ENCODE data around the gene ATP5F1C. TPM values are rescaled to one million over a fixed set of nuclear protein-coding genes. Genes with fewer than 3 reads are reported as not detected.

Gene ATP5F1C
- total and polyA plus RNA-seq, 4 donors, result 133 to 262 (median 205) TPM

GRCh38 chr10:7768417-7768816 lies 19.6 kb upstream of the ATP5F1C start:
- 90% methylated on average over 7 of the region's 7 CpGs for WGBS

GRCh38 chr10:7773845-7774801 lies 13.9 kb upstream of the ATP5F1C start:
- no peak overlapping the region for H3K4me3 ChIP-seq (ENCODE audit: low read depth in 1 of 3, low read length in 3 of 3)
- H3K27ac ChIP-seq (ENCODE audit: low read depth in 1 of 2, low read length in 2 of 2), result peak overlapping the region; percentile 33 to 50
- H3K36me3 ChIP-seq (ENCODE audit: control insufficient read depth in 4 of 4, insufficient read depth in 3 of 4, low read depth in 1 of 4, low read length in 3 of 4), result peaks cover 7 to 24% (median 17%) of the 10 kb centered on the region in 4 donors
- H3K27me3 ChIP-seq (ENCODE audit: control insufficient read depth in 4 of 4, insufficient read depth in 4 of 4, low read length in 3 of 4), result no peaks in the 10 kb centered on the region
- no peak for DNase-seq (ENCODE audit: low spot score)
- H3K9ac ChIP-seq (ENCODE audit: low read depth in 1 of 2, low read length in 2 of 2), result peak overlapping the region in 1 of 2 donors; percentile 54
- H3K9me3 ChIP-seq (ENCODE audit: control insufficient read depth in 4 of 4, low read length in 3 of 4), result no peaks in the 10 kb centered on the region
- H3K4me1 ChIP-seq (ENCODE audit: control insufficient read depth in 4 of 4, insufficient read depth in 4 of 4, low read length in 3 of 4), result peaks cover 0 to 12% (median 8%) of the 10 kb centered on the region in 4 donors
- 47% methylated on average over 10 of the region's 10 CpGs for WGBS
- no peak for TF ChIP-seq ATF3 (IDR thresholded peaks at IDR 0.05)
- TF ChIP-seq RAD21 (IDR thresholded peaks at IDR 0.05), result peak; percentile 18 to 25
- TF ChIP-seq FOXA2 (IDR thresholded peaks at IDR 0.05), result peak; percentile 68
- no peak for TF ChIP-seq TAF1 (conservative IDR thresholded peaks at IDR 0.05)
- TF ChIP-seq RXRA (IDR thresholded peaks at IDR 0.05), result peak in 1 of 2 donors; percentile 25
- TF ChIP-seq YY1 (IDR thresholded peaks at IDR 0.05), result peak; percentile 90
- TF ChIP-seq ZBTB33 (IDR thresholded peaks at IDR 0.05), result peak; percentile 38
- TF ChIP-seq HNF4G (IDR thresholded peaks at IDR 0.05), result no peak
- TF ChIP-seq MAX (IDR thresholded peaks at IDR 0.05), result peak; percentile 44
- no peak for TF ChIP-seq EGR1 (IDR thresholded peaks at IDR 0.05; ENCODE audit: low read depth in 2 of 2)
- TF ChIP-seq REST (IDR thresholded peaks at IDR 0.05), result no peak
- peak in 1 of 2 donors; percentile 25 for TF ChIP-seq HNF4A (conservative IDR thresholded peaks at IDR 0.05)

More at GRCh38 chr10:7768417-7768816, 19.6 kb upstream of the ATP5F1C start:
- Histone ChIP-seq H3K4me3 (ENCODE audit: low read depth in 1 of 3, low read length in 3 of 3) (no peak overlapping the region), H3K9ac (ENCODE audit: low read depth in 1 of 2, low read length in 2 of 2) (no peak overlapping the region), H3K27ac (ENCODE audit: low read depth in 1 of 2, low read length in 2 of 2) (no peak overlapping the region), H3K9me3 (ENCODE audit: control insufficient read depth in 4 of 4, low read length in 3 of 4) (no peaks in the 10 kb centered on the region), H3K27me3 (ENCODE audit: control insufficient read depth in 4 of 4, insufficient read depth in 4 of 4, low read length in 3 of 4) (no peaks in the 10 kb centered on the region), H3K4me1 (ENCODE audit: control insufficient read depth in 4 of 4, insufficient read depth in 4 of 4, low read length in 3 of 4) (peaks cover 0 to 2% (median 0%) of the 10 kb centered on the region in 4 donors), H3K36me3 (ENCODE audit: control insufficient read depth in 4 of 4, insufficient read depth in 3 of 4, low read depth in 1 of 4, low read length in 3 of 4) (peaks cover 9 to 33% (median 23%) of the 10 kb centered on the region in 4 donors)
- TF ChIP-seq TAF1 (conservative IDR thresholded peaks at IDR 0.05) (no peak), RXRA (IDR thresholded peaks at IDR 0.05) (no peak), FOXA2 (IDR thresholded peaks at IDR 0.05) (no peak), FOXA1 (IDR thresholded peaks at IDR 0.05) (no peak), GABPA (IDR thresholded peaks at IDR 0.05 in 1 of 2, conservative IDR thresholded peaks at IDR 0.05 in 1 of 2) (no peak), REST (IDR thresholded peaks at IDR 0.05) (no peak), EGR1 (IDR thresholded peaks at IDR 0.05; ENCODE audit: low read depth in 2 of 2) (no peak), HNF4G (IDR thresholded peaks at IDR 0.05) (no peak), RAD21 (IDR thresholded peaks at IDR 0.05) (no peak), JUND (IDR thresholded peaks at IDR 0.05) (no peak), HNF4A (conservative IDR thresholded peaks at IDR 0.05) (no peak)
- DNase-seq (ENCODE audit: low spot score), result no peak

Data from liver (tissue), 9 donors.